Neuronal stem cell (in vitro differentiated cells): ENCODE data around the gene CHADL.
A peak's percentile ranks its signal among the peaks of the same experiment; 100 is the strongest.

Experiments used
- DNase-seq: peaks from one replicate; pipeline ENCODE4 v3.0.0-alpha.2; 2013; ENCODE audit warnings: low spot score
- H2AFZ ChIP-seq: one replicate; pipeline ENCODE4 v1.6.1; 2013; ENCODE audit warnings: mild to moderate bottlenecking, low read length, inconsistent platforms
- H2AK5ac ChIP-seq: 2 replicates; pipeline ENCODE4 v1.6.1; 2013; ENCODE audit warnings: low read depth, mild to moderate bottlenecking, inconsistent platforms, low read length, moderate library complexity, mixed read lengths
- H2BK120ac ChIP-seq: 2 replicates; pipeline ENCODE4 v1.6.1; 2013; ENCODE audit warnings: low read depth, mild to moderate bottlenecking, inconsistent platforms, low read length, moderate library complexity, mixed read lengths
- H2BK12ac ChIP-seq: one replicate; pipeline ENCODE4 v1.6.1; 2013; ENCODE audit warnings: low read length, inconsistent platforms
- H2BK15ac ChIP-seq: 2 replicates; pipeline ENCODE4 v1.6.1; 2013; ENCODE audit warnings: mild to moderate bottlenecking, low read length, inconsistent platforms, mixed read lengths
- H2BK5ac ChIP-seq: one replicate; pipeline ENCODE4 v1.6.1; 2013; ENCODE audit warnings: inconsistent platforms, mild to moderate bottlenecking, low read length, moderate library complexity
- H3K14ac ChIP-seq: one replicate; pipeline ENCODE4 v1.6.1; 2013; ENCODE audit warnings: low read length, inconsistent platforms
- H3K18ac ChIP-seq: 2 replicates; pipeline ENCODE4 v1.6.1; 2013; ENCODE audit warnings: low read length, inconsistent platforms
- H3K23ac ChIP-seq: 2 replicates; pipeline ENCODE4 v1.6.1; 2013; ENCODE audit warnings: low read depth, mild to moderate bottlenecking, mixed read lengths, low read length, inconsistent platforms; ENCODE audit not compliant: poor library complexity
- H3K27ac ChIP-seq: replicated peaks from 3 replicates; pipeline ENCODE4 v1.5.1; 2013; ENCODE audit warnings: low read length, inconsistent platforms
- H3K27me3 ChIP-seq, 3 experiments: 2 replicates each; pipeline ENCODE4 v1.6.1; 2013; ENCODE audit warnings: low read length in 3 of 3, mild to moderate bottlenecking in 2 of 3, inconsistent platforms in 1 of 3, low read depth in 1 of 3, mixed read lengths in 1 of 3, moderate library complexity in 1 of 3; ENCODE audit not compliant: control insufficient read depth in 3 of 3, insufficient read depth in 3 of 3
- H3K36me3 ChIP-seq, 2 donors: replicated peaks in 1 of 2; 2 replicates each; pipeline ENCODE4 v1.6.1; 2013; ENCODE audit warnings: low read length in 2 of 2; ENCODE audit not compliant: control insufficient read depth in 2 of 2, insufficient read depth in 2 of 2
- H3K4ac ChIP-seq: 2 replicates; pipeline ENCODE4 v1.6.1; 2013; ENCODE audit warnings: inconsistent platforms, mild to moderate bottlenecking, low read length, moderate library complexity
- H3K4me1 ChIP-seq, 2 donors: 1 replicate in 1 of 2; 2 replicates in 1 of 2; pipeline ENCODE4 v1.6.1; 2013; ENCODE audit warnings: low read length in 2 of 2, low read depth in 1 of 2; ENCODE audit not compliant: control insufficient read depth in 2 of 2, insufficient read depth in 1 of 2
- H3K4me2 ChIP-seq: one replicate; pipeline ENCODE4 v1.6.1; 2013; ENCODE audit warnings: mild to moderate bottlenecking, low read length, inconsistent platforms; ENCODE audit not compliant: insufficient read depth, poor library complexity, severe bottlenecking
- H3K4me3 ChIP-seq, 2 donors: 2 replicates each; pipeline ENCODE4 v1.5.1; 2013; ENCODE audit warnings: low read length in 2 of 2, mild to moderate bottlenecking in 2 of 2, inconsistent platforms in 1 of 2, moderate library complexity in 1 of 2
- H3K79me1 ChIP-seq: one replicate; pipeline ENCODE4 v1.6.1; 2013; ENCODE audit warnings: low read depth, mild to moderate bottlenecking, inconsistent platforms, low read length, moderate library complexity
- H3K9ac ChIP-seq: one replicate; pipeline ENCODE4 v1.6.1; 2013; ENCODE audit warnings: mild to moderate bottlenecking, low read depth, low read length, inconsistent platforms; ENCODE audit not compliant: poor library complexity
- H3K9me3 ChIP-seq, 2 donors: replicated peaks in 1 of 2; 2 replicates each; pipeline versions ENCODE3 to v1.6.1; 2013; ENCODE audit warnings: low read length in 2 of 2, mild to moderate bottlenecking in 2 of 2, inconsistent platforms in 1 of 2, low read depth in 1 of 2, mixed read lengths in 1 of 2, moderate library complexity in 1 of 2; ENCODE audit not compliant: control insufficient read depth in 2 of 2, insufficient read depth in 1 of 2
- H4K8ac ChIP-seq: one replicate; pipeline ENCODE4 v1.6.1; 2013; ENCODE audit warnings: low read depth, mild to moderate bottlenecking, inconsistent platforms, low read length, moderate library complexity
- H4K91ac ChIP-seq: one replicate; pipeline ENCODE4 v1.6.1; 2013; ENCODE audit warnings: low read length, low read depth, mild to moderate bottlenecking, inconsistent platforms; ENCODE audit not compliant: poor library complexity
- WGBS, 2 donors: extraction: QIAGEN DNeasy Blood & Tissue Kit; methylation state at CpG; one replicate each; pipeline ENCODE4 v1.1.7; 2013; ENCODE audit warnings: missing lambda C conversion rate in 2 of 2, mixed read lengths in 1 of 2; ENCODE audit not compliant: insufficient read length in 2 of 2, insufficient replicate concordance in 1 of 2; ENCODE audit errors: extremely low coverage in 2 of 2; 5-methylcytosine and 5-hydroxymethylcytosine counted together

Gene CHADL

DNA sequence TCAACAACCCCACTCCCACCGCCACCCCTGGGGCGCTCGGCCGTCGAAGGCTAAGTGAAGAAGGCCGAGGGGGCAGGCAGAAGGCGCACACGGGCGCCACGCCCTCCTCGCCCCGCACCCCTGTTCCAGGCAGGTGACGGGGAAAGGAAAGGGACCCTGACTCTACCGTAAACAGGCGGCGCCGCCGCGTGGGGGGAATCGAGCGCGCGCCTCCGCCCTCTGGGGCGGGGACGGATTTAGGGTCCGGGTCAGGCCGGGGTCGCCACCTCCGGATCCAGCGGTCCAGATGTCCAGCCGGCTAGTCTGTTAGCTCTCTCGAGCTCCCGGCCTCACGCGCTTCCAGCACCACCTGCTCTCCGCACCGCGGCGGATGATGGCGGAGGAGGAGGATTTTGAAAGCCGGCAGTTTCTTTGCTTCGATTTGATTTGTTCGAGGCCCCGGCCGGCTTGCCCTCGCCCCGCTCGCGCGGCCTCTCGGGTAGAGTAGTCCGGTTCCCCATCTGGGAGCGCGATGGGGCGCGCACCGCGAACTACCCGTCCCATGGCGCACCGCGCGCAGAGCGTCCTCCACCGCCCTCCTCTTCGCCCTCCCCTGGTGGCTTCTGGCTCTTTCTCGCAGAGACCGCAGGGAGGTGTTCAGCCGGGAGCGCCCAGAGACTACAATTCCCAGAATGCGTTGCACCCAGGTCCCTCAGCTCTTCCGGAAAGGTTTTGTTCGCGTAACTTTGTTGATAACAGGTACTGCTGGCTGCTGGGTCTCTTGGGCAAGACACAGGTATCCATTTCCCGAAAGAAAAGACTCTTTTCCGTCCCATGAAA lies 45.3 kb upstream of the CHADL start, which contains the start of gene RANGAP1:
Gene RANGAP1 (minus strand): TSS at position 368 of the 819 bp plus-strand sequence. CDS start 5,143 bp downstream, outside the sequence.
- H3K4me2 ChIP-seq: peak within 1 kb of the TSS; percentile 79
- DNase-seq: peak; percentile 97
- peak within 1 kb of the TSS; percentile 66 for H3K18ac ChIP-seq
- H2AFZ ChIP-seq: peak within 1 kb of the TSS; percentile 96
- no peak within 1 kb of the TSS for H2BK15ac ChIP-seq
- H3K14ac ChIP-seq: no peak within 1 kb of the TSS
- peak within 1 kb of the TSS; percentile 77 for H3K27ac ChIP-seq
- no peak within 1 kb of the TSS for H3K23ac ChIP-seq
- no peaks in the 10 kb centered on the region for H3K9me3 ChIP-seq
- H3K27me3 ChIP-seq: no peaks in the 10 kb centered on the region
- peaks cover 7 to 8% of the 10 kb centered on the region in 2 donors for H3K4me1 ChIP-seq
- H2AK5ac ChIP-seq: peak within 1 kb of the TSS; percentile 48
- peak within 1 kb of the TSS; percentile 83 for H3K9ac ChIP-seq
- no CpG with 5 or more reads among the region's 77 CpGs for WGBS, 2 donors
- peaks cover 16 to 35% of the 10 kb centered on the region in 2 donors for H3K36me3 ChIP-seq
- H3K79me1 ChIP-seq: peaks cover 5% of the 10 kb centered on the region
- H3K4ac ChIP-seq: peak within 1 kb of the TSS; percentile 13
- H4K91ac ChIP-seq: no peak within 1 kb of the TSS
- peak within 1 kb of the TSS; percentile 56 for H2BK5ac ChIP-seq
- H2BK120ac ChIP-seq: peak within 1 kb of the TSS; percentile 6
- no peak within 1 kb of the TSS for H2BK12ac ChIP-seq
- H3K4me3 ChIP-seq: peak within 1 kb of the TSS; percentile 96 to 97
- H4K8ac ChIP-seq: no peak within 1 kb of the TSS

DNA sequence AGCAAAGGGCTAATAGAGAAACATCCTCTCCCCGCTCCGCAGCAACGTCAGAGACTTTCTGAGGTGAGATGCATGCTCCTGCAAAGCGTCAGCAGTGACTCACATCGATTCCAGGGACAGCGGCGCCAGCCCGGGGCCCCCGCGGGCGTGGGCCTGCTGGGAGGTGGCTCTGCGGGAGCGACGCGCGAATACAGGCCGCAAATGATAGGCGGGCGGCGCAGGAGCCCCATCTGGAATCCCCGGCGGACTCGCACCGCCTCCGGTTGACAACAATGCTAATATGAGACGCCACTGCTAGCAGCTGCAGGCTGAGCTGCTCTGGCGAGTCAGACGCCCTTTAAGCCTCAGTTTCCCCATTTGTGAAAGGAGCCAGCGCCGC lies 44.7 kb upstream of the CHADL start:
- Histone ChIP-seq H3K9me3 (no peaks in the 10 kb centered on the region), H3K14ac (no peak overlapping the region), H3K9ac (peak overlapping the region; percentile 83), H3K27me3 (no peaks in the 10 kb centered on the region), H2BK15ac (no peak overlapping the region), H3K27ac (peak overlapping the region; percentile 77), H2BK12ac (no peak overlapping the region), H2AK5ac (peak overlapping the region; percentile 48), H4K91ac (no peak overlapping the region), H3K4ac (peak overlapping the region; percentile 13), H2BK120ac (peak overlapping the region; percentile 6), H4K8ac (no peak overlapping the region), H2AFZ (peak overlapping the region; percentile 96), H3K4me2 (peak overlapping the region; percentile 79), H3K79me1 (peaks cover 7% of the 10 kb centered on the region), H2BK5ac (peak overlapping the region; percentile 56), H3K4me3 (peak overlapping the region; percentile 96 to 97), H3K18ac (peak overlapping the region; percentile 66), H3K36me3 (peaks cover 22 to 41% of the 10 kb centered on the region in 2 donors), H3K23ac (no peak overlapping the region), H3K4me1 (peaks cover 5 to 7% of the 10 kb centered on the region in 2 donors)
- WGBS, 2 donors: no CpG with 5 or more reads among the region's 30 CpGs
- peak; percentile 37 for DNase-seq

DNA sequence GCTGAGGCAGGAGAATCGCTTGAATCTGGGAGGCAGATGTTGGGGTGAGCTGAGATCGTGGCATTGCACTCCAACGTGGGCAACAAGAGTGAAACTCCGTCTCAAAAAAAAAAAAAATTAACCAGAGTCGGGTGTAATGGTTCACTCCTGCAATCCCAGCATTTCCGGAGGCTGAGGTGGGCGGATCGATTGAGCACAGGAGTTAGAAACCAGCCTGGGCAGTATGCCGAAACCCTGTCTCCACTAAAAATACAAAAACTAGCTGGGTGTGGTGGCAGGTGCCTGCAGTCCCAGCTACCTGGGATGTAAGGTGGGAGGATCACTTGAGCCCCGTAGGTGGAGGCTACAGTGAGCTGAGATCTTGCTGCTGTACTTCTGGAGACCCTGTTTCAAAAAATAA lies 43.7 kb upstream of the CHADL start:
- Histone ChIP-seq H4K91ac (no peak overlapping the region), H3K27me3 (no peaks in the 10 kb centered on the region), H3K36me3 (peaks cover 29 to 50% of the 10 kb centered on the region in 2 donors), H2AFZ (no peak overlapping the region), H3K14ac (no peak overlapping the region), H3K23ac (no peak overlapping the region), H3K9ac (no peak overlapping the region), H3K4me3 (peak overlapping the region in 1 of 2 donors; percentile 9), H3K9me3 (no peaks in the 10 kb centered on the region), H3K4ac (no peak overlapping the region), H3K4me1 (peaks cover 1 to 5% of the 10 kb centered on the region in 2 donors), H2BK15ac (no peak overlapping the region), H4K8ac (no peak overlapping the region), H2BK120ac (no peak overlapping the region), H2BK5ac (no peak overlapping the region), H3K4me2 (no peak overlapping the region), H2BK12ac (no peak overlapping the region), H2AK5ac (no peak overlapping the region), H3K27ac (no peak overlapping the region), H3K79me1 (peaks cover 7% of the 10 kb centered on the region), H3K18ac (no peak overlapping the region)
- WGBS, 2 donors: no CpG with 5 or more reads among the region's 10 CpGs
- DNase-seq: no peak

- peaks cover 0 to 3% of the 10 kb centered on the region in 2 donors for H3K9me3 ChIP-seq
- H2BK15ac ChIP-seq: no peak overlapping the region
- H3K4me1 ChIP-seq: peaks cover 0 to 3% of the 10 kb centered on the region in 2 donors
- no peak overlapping the region for H3K23ac ChIP-seq
- H4K8ac ChIP-seq: no peak overlapping the region
- H2AK5ac ChIP-seq: no peak overlapping the region
- H2AFZ ChIP-seq: no peak overlapping the region
- no peak overlapping the region for H4K91ac ChIP-seq
- no peak overlapping the region for H2BK120ac ChIP-seq
- H3K36me3 ChIP-seq: peaks cover 46 to 83% of the 10 kb centered on the region in 2 donors
- no peak overlapping the region for H3K9ac ChIP-seq
- H3K79me1 ChIP-seq: peaks cover 8% of the 10 kb centered on the region
- no peak for DNase-seq
- no peak overlapping the region for H2BK12ac ChIP-seq
- H3K4me3 ChIP-seq: no peak overlapping the region
- no peak overlapping the region for H3K14ac ChIP-seq
- no peak overlapping the region for H3K4ac ChIP-seq
- H2BK5ac ChIP-seq: no peak overlapping the region
- H3K4me2 ChIP-seq: no peak overlapping the region
- no peak overlapping the region for H3K27ac ChIP-seq
- no peak overlapping the region for H3K18ac ChIP-seq
- no CpG with 5 or more reads among the region's 2 CpGs for WGBS, 2 donors
- no peaks in the 10 kb centered on the region for H3K27me3 ChIP-seq
Observed at GRCh38 chr22:41280854-41281253, 40.1 kb upstream of the CHADL start.
